Gastroesophageal sphincter (tissue), 4 donors: ENCODE measurements around the gene BGLAP. TPM values are rescaled to one million over a fixed set of nuclear protein-coding genes. Genes with fewer than 3 reads are reported as not detected.
"Not testable (repeated sequence)": the region's sequence is repeated elsewhere in the genome, so short reads cannot be mapped to it uniquely, and the experiment has no call there.

Experiments used
- ATAC-seq: fragments of 150-250 bp; one replicate; pipeline ENCODE4 v1.9.1; 2016; ENCODE audit warnings: mild to moderate bottlenecking, moderate library complexity
- H3K27ac ChIP-seq, 4 donors: fragments of 200-600 bp; sonication (generic) in 3 of 4; 1 replicate in 3 of 4; 2 replicates in 1 of 4; pipeline ENCODE4 v1.5.1; 2016 to 2019
- H3K27me3 ChIP-seq: fragments of 200-600 bp; sonication (generic); one replicate; pipeline ENCODE4 v1.5.1; 2019
- H3K36me3 ChIP-seq, 2 donors: fragments of 200-600 bp; sonication (generic); one replicate each; pipeline ENCODE4 v1.5.1; 2019; ENCODE audit warnings: control low read depth in 1 of 2
- H3K4me1 ChIP-seq, 3 donors: fragments of 200-600 bp; sonication (generic); 1 replicate in 2 of 3; 2 replicates in 1 of 3; pipeline ENCODE4 v1.5.1; 2016 to 2019; ENCODE audit warnings: control low read depth in 2 of 3
- H3K4me3 ChIP-seq, 2 donors: fragments of 200-600 bp; sonication (generic); one replicate each; pipeline ENCODE4 v1.5.1; 2019; ENCODE audit warnings: mild to moderate bottlenecking in 1 of 2, moderate library complexity in 1 of 2
- H3K9me3 ChIP-seq, 3 donors: fragments of 200-600 bp; sonication (generic); one replicate each; pipeline ENCODE4 v1.5.1; 2017 to 2019; ENCODE audit warnings: control low read depth in 2 of 3
- CTCF ChIP-seq, 4 experiments: fragments of 200-600 bp in 2 of 4; fragments of 450-650 bp in 2 of 4; sonication (generic) in 1 of 4; IDR thresholded peaks; one replicate each; pipeline ENCODE4 v1.5.1; 2017 to 2019; ENCODE audit warnings: antibody characterized with exemption in 4 of 4, mild to moderate bottlenecking in 2 of 4, moderate library complexity in 2 of 4
- EP300 ChIP-seq: sonication (generic); formaldehyde crosslinking; IDR thresholded peaks from one replicate; pipeline ENCODE4 v1.6.1; 2017; ENCODE audit warnings: antibody characterized with exemption, mild to moderate bottlenecking
- POLR2A ChIP-seq, 2 donors: fragments of 450-650 bp; IDR thresholded peaks; one replicate each; pipeline ENCODE4 v1.6.1; 2017; ENCODE audit warnings: antibody characterized with exemption in 2 of 2, mild to moderate bottlenecking in 2 of 2, moderate library complexity in 1 of 2
- POLR2AphosphoS5 ChIP-seq: sonication (generic); formaldehyde crosslinking; IDR thresholded peaks from one replicate; pipeline ENCODE4 v1.6.1; 2017; ENCODE audit warnings: antibody characterized with exemption
- WGBS, 2 donors: methylation state at CpG; one replicate each; pipeline ENCODE4 v1.1.5; 2018; ENCODE audit warnings: low coverage in 1 of 2; 5-methylcytosine and 5-hydroxymethylcytosine counted together
- total RNA-seq, 4 donors: library from RNA; depleted of rRNA; stranded (reverse); fragments of >200 nt; gene quantifications; one replicate each; pipeline ENCODE4 v1.1.0, GENCODE V29; 2016

Gene BGLAP
- total RNA-seq, 4 donors from 2014 or later: 0.54 TPM; not detected in 3

DNA sequence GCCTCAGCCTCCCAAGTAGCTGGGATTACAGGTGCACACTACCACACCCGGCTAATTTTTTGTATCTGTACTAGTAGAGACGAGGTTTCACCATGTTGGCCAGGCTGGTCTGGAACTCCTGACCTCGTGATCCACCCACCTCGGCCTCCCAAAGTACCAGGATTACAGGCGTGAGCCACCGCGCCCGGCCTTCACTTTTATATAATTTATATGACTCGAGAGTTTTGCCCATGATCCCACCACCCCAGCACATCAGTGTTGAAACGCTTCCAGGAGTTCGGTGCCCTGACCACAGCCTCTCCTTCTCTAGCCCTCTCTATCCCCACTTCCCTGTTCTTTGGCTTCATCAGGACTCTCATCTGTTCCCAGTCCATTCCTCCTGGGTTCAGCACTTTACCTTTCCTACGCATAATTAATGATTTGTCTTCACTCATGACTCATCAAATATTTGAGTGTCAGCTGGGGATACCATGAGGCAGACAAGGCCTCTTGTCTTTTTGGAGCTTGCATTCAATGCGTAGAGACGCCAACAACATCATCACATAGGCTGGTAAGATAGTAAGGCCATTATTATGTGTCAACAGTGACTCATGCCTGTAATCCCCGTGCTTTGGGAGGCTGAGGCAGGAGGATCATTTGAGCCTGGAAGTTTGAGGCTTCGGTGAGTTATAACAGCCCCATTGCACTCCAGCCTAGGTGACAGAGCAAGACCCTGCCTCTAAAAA lies 27.8 kb upstream of the BGLAP start:
- H3K4me1 ChIP-seq: peaks cover 0 to 47% (median 11%) of the 10 kb centered on the region in 3 donors

DNA sequence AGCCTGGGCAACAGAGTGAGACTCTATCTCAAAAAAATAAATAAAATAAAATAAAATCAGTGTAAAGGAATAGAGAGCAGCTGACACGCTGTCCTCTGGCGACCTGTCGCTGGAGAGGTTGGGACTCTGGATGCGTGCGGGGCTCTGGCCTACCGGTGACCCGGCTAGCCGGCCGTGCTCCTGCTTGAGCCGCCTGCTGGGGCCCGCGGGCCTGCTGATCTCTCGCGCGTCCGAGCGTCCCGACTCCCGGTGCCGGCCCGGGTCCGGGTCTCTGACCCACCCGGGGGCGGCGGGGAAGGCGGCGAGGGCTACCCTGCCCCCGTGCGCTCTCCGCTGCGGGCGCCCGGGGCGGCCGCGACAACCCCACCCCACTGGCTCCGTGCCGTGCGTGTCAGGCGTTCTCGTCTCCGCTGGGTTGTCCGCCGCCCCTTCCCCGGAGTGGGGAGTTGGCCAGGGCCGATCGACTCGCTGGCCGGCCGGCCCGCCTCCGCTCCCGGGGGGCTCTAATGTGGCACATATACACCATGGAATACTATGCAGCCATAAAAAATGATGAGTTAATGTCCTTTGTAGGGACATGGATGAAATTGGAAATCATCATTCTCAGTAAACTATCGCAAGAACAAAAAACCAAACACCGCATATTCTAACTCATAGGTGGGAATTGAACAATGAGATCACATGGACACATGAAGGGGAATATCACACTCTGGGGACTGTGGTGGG lies 25.5 kb upstream of the BGLAP start:
- peaks cover 0 to 47% (median 11%) of the 10 kb centered on the region in 3 donors for H3K4me1 ChIP-seq
- WGBS, 2 donors: 95 to 97% methylated on average over 7 to 10 of the region's 55 CpGs
- H3K27ac ChIP-seq, H3K27me3 ChIP-seq, H3K4me3 ChIP-seq, H3K9me3 ChIP-seq, ATAC-seq: not testable (repeated sequence)
- H3K36me3 ChIP-seq: peaks cover 0 to 29% of the 10 kb centered on the region in 2 donors

More for the DNA sequence above, 27.8 kb upstream of the BGLAP start:
- Histone ChIP-seq H3K36me3 (peaks cover 0 to 34% of the 10 kb centered on the region in 2 donors), H3K9me3 (no peaks in the 10 kb centered on the region), H3K27ac (peak overlapping the region in 3 of 4 donors; percentile 89 to 95 (median 92)), H3K27me3 (no peaks in the 10 kb centered on the region), H3K4me3 (peak overlapping the region in 1 of 2 donors; percentile 64)
- TF ChIP-seq POLR2AphosphoS5: no peak
- TF ChIP-seq EP300: no peak
- no peak for TF ChIP-seq POLR2A (IDR thresholded peaks at IDR 0.05)
- no peak for TF ChIP-seq CTCF (IDR thresholded peaks at IDR 0.05)
- ATAC-seq: no peak
- 71 to 84% methylated on average over 8 to 16 of the region's 16 CpGs for WGBS, 2 donors

- peak overlapping the region in 3 of 4 donors; percentile 12 to 61 (median 39) for H3K27ac ChIP-seq
- peaks cover 0 to 39% of the 10 kb centered on the region in 2 donors for H3K36me3 ChIP-seq
- H3K27me3 ChIP-seq: no peaks in the 10 kb centered on the region
- H3K9me3 ChIP-seq: no peaks in the 10 kb centered on the region
- peaks cover 0 to 40% (median 7%) of the 10 kb centered on the region in 3 donors for H3K4me1 ChIP-seq
- peak; percentile 59 for TF ChIP-seq POLR2AphosphoS5
- no peak for TF ChIP-seq POLR2A (IDR thresholded peaks at IDR 0.05)
- H3K4me3 ChIP-seq: no peak overlapping the region
- 30 to 70% methylated on average over 2 of the region's 2 CpGs for WGBS, 2 donors
- no peak for ATAC-seq
Measured at GRCh38 chr1:156217871-156218270, 24.1 kb upstream of the BGLAP start.

DNA sequence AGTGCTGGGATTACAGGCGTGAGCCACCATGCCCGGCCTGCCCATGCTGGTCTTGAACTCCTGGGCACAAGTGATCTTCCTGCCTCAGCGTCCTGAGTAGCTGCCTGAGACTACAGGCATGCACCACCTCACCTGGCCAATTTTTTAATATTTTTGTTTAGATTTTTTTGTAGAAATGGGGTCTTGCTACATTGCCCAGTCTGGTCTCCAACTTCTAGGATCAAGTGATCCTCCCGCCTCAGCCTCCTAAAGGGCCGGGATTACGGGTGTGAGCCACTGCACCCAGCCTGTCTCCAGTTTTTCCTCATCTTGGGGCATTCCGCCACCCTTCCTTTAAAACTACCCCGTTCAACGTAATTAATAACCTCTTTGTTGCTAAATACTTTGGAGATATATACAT lies 21.8 kb upstream of the BGLAP start:
- peaks cover 0 to 28% (median 0%) of the 10 kb centered on the region in 3 donors for H3K4me1 ChIP-seq
- 96 to 100% methylated on average over 5 to 6 of the region's 9 CpGs for WGBS, 2 donors
- no peak for ATAC-seq
- no peak overlapping the region for H3K27ac ChIP-seq
- TF ChIP-seq POLR2AphosphoS5 (no peak), CTCF (IDR thresholded peaks at IDR 0.05) (no peak), POLR2A (IDR thresholded peaks at IDR 0.05) (no peak), EP300 (no peak)
- H3K4me3 ChIP-seq: no peak overlapping the region
- no peaks in the 10 kb centered on the region for H3K27me3 ChIP-seq
- peaks cover 0 to 59% of the 10 kb centered on the region in 2 donors for H3K36me3 ChIP-seq
- no peaks in the 10 kb centered on the region for H3K9me3 ChIP-seq

DNA sequence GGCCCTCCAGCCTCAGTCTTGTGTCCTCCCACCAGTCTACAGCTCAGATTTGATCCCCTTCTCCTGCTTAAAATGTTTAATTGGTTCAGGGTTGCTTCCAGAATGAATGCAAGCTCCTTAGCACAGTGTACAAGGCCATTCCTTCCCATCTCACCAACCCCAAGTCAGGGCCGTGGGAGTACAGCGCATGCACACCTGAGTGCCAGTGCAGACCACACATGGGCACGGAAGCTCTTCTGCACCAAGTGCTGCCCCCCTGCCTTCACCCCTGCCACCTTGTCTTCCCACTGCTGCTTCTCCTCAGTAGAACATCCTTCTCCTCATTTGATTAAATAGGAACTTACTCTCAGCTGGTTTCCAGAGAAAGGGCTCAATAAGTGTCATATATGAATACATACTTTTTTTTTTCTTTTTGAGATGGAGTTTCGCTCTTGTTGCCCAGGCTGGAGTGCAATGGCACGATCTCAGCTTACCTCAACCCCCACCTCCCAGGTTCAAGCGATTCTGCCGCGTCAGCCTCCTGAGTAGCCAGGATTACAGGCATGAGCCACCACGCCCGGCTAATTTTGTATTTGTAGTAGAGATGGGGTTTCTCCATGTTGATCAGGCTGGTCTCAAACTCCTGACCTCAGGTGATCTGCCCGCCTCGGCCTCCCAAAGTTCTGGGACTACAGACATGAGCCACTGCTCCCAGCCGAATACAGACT lies 19.8 kb upstream of the BGLAP start:
- Histone ChIP-seq H3K27ac (no peak overlapping the region), H3K4me1 (peaks cover 0 to 28% (median 0%) of the 10 kb centered on the region in 3 donors), H3K9me3 (no peaks in the 10 kb centered on the region), H3K4me3 (no peak overlapping the region), H3K27me3 (no peaks in the 10 kb centered on the region), H3K36me3 (peaks cover 0 to 67% of the 10 kb centered on the region in 2 donors)
- whole genome bisulfite sequencing, 2 donors: 87 to 90% methylated on average over 2 to 8 of the region's 13 CpGs
- no peak for TF ChIP-seq POLR2AphosphoS5
- TF ChIP-seq EP300: no peak
- no peak for TF ChIP-seq CTCF (IDR thresholded peaks at IDR 0.05)
- no peak for TF ChIP-seq POLR2A (IDR thresholded peaks at IDR 0.05)
- ATAC-seq: no peak
